NK-92 treated with Interleukin-12 subunit alpha and Interleukin-12 subunit beta, amount 100 ng/mL, for 24 hours (cell line): Measurements from ENCODE around the gene WDR81.
"Not testable (repeated sequence)": the region's sequence is repeated elsewhere in the genome, so short reads cannot be mapped to it uniquely, and the experiment has no call there.

ENCODE experiments used
- DNase-seq: peaks from one replicate; lab custom pipeline; 2025; lab: John Stamatoyannopoulos, UW

The WDR81 gene

DNA sequence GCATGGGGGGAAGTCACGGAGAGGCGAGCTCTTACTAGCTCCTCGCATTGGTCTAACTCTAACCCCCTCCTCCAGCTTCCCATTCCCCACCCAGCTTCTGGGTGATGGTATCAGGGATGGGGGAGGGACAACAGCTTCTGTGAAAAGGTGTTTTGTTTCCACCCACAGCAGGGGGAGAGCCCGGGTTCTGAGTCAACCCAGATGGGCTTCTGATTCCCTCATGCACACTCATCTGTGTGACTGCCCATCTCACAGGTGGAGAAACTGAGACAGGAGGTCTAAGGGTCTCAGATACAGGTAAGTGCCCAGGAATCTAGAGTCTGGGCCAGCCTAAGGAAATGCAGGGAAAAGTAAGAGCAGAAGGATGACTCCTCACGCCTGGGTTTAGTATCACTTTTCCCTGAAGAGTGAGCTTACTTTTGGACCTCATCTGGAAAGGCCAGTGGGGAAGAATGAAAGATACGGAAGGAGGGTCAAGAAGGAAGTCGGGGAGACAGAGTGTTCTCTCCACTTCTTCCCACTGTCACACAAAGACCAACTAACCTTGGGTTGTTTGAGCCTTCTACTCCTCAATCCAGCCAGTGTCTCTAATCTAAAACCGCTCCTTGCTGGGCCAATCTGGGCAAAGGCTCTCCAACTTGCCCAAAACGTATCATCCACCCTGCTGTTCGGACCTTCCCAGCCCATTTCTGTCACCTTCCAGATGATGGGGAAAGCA, 11.2 kb upstream of the WDR81 start:
- no peak for DNase-seq

DNA sequence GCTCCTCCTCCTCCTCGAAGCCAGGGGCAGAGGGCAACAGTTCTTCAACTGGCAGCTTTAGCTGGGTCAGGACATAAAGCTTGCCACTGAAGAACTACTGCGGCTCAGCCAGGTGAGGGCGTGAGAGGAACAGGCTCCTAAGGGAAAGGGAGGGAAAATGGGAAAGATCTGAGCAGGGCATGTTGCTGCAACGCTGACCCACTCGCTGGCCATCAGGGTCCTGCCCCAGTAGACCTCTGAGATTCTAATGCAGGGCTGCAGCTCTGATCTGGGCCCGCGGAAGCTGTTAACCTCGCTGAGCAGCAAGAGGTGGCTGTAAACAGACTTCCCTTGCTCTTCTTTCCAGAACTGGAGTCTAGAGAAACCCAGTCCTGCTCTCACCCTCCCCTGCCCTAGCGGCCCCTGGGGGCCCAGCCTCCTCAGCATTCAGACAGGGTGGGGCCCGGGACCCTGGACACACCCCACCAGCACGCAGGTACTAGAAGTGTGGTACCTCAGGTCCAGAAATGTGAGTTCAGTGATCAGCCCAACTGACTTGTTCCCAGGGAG, 10.6 kb upstream of the WDR81 start:
- DNase-seq = no peak

DNA sequence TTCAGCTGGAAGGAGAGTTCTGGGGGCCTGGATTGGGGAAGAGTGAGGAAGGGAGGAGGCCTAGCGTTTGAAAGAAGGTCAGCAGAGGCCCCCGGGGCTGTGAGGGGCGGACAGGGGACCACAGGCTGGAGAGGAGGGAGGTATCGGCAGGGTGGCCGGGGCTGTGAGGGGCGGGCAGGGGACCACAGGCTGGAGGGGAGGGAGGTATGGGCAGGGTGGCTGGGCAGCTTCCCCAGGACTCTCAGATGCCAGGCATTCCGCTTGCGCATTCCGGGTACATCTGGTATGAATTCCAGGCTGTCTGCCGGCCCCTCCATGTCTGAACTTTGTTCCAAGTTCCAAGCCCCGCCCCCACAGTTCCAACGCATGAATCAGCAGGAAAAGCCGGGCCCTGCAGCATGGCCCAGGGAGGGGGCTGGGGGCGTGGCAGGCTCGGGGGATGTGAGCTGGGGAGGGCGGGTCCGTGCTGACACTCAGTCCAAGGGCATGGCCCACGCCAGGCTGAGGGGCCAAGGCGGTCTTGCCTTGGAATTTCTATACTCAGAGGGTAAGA, 10.0 kb upstream of the WDR81 start:
- no peak for DNase-seq

DNA sequence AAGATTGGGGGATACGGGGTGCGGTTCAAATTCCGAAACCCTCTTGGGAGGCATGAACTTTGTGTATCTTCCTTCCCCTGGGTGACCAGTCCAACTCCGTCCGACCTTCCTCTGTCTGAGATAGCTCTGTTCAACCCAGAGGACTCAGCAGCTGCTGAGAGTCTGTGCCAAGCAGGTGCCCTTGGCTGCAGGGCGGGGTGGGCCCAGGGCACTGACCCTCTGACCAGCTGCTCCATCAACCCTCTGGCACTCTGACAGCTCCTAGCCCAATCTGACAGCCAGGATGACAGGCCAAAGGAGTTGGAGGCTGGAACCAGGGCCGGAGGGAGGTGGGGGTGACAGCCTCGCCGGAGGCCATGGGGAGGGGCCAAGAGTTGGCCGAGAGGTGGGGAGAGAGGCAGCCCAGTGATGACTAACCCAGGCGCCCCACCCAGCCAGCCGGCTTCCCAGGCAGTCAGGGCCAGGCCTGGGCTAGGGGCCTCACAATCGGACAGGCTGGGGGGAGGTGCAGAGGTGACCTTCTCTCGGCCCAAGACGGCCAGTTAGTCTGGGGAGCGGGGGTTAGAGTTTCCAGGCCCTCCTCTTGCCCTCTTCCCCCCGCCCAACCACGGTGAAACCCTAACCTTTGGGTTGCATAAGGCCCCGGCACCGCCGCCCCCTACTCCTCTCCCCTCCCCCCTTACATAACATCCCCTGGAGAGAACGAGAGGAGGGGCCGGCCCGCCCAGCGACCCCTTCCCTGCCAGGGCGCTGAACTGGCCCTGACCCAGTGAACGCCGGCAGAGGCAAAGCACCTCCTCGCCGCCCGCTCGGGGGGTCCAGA, 9.3 kb upstream of the WDR81 start:
- no peak for DNase-seq

DNA sequence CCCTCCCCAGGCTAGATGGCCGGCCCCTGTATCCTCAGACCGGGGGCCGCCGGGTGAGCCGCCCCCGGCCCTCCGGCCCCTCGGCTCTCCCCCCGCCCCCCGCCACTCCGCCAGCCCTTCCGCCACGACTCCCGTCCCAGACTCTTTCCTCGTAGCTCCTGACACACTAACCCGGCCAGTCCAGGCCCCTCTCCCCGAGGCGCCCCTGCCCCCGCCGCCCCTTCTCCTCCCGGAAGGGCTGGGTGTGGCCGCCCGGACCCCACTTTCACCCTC, 8.8 kb upstream of the WDR81 start:
- DNase-seq = no peak

DNA sequence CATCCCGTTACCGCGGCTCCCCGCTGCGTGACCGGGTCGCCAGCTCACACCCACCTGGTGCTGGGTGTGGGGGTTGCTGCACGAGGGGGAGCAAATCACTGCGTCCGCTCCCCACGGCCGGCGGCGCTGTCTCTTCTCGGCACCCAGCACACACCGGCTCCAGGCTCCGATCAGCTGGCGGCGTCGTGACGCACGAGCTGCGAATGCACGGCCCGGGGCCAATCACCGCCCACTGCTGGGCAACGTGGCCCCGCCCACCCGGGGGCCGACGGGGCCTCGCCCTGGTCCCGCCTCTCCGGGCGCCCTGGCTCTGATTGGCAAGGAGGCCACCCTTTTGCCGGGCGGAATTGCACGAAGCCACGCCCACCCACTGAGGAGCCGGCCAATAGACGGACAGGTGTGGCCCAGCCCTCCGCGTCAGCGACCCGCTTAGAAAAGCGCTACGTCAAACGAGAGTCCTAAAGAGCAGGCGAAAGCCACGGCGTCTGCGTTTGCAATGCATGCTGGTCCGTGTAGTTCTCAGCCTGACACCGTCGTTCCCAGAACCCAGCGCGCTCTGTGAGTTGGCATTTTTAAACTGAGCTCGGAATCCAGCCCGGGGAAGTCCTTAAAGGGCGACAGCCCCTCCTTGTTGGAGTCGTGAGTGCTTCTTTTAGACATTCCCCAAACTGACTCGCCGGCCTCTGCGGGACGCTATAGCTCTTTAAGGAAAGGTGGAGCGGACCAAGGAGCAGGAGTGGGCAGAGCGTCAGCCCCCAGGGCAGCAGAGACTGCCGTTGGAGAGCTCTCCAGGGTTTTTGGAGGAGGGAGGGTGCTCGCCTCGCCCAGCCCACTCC, 8.2 kb upstream of the WDR81 start:
- DNase-seq = peak; percentile 96

DNA sequence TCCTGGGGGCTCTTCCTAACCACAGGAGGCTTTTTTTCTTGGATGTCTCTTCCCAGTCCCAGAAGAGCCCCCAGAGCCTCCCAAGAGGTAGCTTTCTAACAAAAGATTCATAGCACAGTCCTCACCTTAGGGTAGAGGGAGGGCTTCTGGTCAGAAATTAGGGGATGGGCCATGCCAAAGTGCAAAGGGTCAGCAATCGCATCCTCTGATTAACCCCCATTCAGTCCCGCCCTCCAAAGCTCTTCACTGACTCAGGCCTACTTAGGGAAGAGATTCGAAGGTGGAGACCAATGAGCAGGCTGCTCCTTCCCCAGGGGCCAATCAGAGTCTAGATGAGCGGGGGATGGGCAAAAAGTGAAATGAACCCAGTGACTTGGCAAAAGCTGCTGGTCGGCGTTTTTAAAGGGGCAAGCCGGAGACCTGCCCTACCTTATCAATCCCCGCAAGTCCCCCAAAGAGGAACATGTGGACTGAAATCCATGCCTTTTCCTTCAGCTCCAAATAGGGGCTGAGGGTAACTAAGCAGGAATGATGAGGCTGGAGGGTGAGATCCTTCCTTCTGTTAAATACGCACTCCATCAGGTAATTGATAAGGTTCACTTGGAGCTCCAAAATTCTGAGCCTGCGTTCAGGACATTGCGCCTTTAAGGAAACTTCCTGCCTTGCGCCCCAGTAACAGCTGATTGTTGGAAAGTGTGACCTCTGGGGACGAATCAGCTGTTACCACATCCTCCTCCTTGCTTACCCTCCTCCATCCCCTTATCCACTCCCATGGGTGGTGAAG, 7.4 kb upstream of the WDR81 start:
- peak; percentile 81 for DNase-seq

DNA sequence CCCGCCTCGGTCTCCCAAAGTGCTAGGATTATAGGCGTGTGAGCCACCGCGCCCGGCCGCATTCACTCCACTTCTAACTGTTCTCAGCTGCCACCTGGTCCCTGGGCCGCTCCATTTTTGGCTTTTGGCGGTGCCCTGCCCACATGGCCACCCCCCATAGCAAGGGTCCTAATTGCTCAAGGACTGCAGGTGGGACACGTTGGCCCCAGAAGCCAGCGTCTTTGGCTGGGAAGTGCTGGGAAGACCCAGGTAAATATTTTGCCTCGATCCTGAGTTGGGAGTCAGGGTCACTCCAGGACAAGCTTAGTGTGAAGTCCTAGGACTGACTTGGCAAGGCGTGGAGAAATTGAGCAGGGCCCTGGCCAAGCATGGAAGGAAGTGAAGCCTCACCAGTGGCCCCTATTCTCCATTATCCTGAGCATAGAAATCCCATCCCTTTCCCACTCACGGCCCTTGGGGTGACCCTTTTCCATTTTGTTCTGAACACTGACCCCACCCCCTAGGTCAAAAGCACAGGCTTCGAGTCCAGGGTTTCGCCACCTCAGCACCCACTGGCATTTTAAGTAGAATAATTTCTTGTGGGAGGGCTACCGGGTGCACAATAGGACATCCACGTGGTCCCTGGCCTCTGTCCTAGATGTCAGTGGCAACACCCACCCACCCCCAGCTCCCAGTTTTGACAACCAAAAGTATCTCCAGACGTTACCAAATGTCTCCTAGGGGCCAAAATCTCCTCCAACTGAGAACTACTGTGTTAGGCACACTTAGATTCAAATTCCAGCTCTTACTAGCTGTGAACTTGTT, 5.9 kb upstream of the WDR81 start:
- DNase-seq = no peak

DNA sequence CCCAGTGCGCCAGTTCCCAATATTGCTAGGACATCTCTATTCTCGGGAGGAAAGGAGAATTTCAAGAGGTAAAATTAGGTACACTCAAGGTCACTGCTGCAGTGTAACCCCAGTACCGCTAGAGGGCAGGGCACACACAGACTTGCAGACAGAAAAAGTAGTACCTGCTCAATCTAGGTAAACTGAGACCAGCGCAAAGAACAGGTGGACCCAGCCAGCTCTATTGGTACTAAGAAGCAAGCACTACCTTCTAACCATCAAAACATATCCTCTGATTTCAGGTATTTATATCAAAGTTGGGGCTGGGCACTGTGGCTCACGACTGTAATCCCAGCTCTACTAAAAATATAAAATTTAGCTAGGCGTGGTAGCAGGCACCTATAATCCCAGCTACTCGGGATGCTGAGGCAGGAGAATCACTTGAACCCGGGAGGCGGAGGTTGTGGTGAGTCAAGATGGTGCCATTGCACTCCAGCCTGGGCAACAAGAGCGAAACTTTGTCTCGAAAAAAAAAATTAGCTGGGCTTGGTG, 3.6 kb upstream of the WDR81 start:
- peak; percentile 16 for DNase-seq

DNA sequence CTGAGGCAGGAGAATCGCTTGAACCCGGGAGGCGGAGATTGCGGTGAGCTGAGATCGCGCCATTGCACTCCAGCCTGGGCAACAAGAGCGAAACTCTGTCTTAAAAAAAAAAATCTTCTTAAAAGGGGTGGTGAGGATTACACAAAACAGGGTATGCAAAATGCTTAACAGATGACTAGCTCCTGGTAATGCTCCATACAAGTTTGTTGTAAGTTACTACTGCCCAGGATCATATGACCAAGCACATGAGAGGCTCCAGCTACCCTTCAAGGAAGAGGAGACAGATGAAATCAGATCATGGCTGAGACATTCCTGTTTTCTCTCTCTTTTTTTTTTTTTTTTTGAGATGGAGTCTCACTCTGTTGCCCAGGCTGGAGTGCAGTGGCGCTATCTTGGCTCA, 2.5 kb upstream of the WDR81 start:
- not testable (repeated sequence) for DNase-seq

DNA sequence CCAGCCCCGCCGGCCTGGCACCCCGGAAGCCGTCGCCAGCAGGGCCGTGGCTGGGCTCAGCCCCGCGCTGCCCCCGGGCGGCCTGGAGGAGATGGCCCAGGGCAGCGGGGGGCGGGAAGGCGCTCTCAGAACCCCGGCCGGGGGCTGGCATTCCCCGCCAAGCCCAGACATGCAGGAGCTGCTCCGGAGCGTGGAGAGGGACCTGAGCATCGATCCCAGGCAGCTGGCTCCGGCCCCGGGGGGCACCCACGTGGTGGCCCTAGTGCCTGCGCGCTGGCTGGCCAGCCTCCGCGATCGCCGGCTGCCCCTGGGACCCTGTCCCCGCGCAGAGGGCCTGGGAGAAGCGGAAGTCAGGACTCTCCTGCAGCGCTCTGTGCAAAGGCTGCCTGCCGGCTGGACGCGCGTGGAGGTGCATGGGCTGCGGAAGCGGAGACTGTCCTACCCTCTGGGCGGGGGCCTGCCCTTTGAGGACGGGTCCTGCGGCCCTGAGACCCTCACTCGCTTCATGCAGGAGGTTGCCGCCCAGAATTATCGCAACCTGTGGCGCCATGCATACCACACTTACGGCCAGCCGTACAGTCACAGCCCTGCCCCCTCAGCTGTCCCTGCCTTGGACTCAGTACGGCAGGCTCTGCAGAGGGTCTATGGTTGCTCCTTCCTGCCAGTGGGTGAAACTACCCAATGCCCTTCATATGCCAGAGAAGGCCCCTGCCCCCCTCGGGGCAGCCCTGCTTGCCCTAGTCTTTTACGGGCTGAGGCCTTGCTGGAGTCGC, 551 bp downstream of the WDR81 start:
- DNase-seq = no peak

DNA sequence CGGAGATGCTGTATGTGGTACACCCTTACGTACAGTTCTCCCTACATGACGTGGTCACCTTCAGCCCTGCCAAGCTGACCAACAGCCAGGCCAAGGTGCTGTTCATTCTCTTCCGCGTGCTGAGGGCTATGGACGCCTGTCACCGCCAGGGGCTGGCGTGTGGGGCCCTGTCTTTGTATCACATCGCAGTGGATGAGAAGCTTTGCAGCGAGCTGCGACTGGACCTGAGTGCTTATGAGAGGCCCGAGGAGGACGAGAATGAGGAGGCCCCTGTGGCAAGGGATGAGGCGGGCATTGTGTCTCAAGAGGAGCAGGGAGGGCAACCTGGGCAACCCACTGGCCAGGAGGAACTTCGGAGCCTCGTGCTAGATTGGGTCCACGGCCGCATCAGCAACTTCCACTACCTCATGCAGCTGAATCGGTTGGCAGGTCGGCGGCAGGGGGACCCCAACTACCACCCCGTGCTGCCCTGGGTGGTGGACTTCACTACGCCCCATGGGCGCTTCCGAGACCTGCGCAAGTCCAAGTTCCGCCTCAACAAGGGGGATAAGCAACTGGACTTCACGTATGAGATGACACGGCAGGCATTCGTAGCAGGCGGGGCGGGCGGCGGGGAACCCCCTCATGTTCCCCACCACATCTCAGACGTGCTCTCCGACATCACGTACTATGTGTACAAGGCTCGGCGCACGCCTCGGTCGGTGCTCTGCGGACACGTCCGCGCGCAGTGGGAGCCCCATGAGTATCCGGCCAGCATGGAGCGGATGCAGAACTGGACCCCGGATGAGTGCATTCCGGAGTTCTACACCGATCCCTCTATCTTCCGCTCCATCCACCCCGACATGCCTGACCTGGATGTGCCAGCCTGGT, 1.4 kb downstream of the WDR81 start:
- DNase-seq = no peak

DNA sequence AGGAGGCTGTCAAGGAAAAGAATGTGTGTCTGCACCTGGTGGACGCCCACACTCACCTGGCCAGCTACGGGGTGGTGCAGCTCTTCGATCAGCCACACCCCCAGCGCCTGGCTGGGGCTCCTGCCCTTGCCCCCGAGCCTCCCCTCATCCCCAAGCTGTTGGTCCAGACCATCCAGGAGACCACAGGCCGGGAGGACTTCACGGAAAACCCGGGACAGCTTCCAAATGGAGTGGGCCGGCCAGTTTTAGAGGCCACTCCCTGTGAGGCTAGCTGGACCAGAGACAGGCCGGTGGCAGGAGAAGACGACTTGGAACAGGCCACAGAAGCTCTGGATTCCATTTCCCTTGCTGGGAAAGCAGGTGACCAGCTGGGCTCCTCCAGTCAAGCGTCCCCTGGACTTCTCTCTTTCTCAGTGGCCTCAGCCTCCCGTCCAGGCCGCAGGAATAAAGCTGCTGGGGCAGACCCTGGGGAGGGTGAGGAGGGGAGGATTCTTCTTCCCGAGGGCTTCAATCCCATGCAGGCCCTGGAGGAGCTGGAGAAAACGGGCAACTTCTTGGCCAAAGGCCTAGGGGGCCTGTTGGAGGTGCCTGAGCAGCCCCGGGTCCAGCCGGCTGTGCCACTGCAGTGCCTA, 2.2 kb downstream of the WDR81 start:
- DNase-seq = no peak

DNA sequence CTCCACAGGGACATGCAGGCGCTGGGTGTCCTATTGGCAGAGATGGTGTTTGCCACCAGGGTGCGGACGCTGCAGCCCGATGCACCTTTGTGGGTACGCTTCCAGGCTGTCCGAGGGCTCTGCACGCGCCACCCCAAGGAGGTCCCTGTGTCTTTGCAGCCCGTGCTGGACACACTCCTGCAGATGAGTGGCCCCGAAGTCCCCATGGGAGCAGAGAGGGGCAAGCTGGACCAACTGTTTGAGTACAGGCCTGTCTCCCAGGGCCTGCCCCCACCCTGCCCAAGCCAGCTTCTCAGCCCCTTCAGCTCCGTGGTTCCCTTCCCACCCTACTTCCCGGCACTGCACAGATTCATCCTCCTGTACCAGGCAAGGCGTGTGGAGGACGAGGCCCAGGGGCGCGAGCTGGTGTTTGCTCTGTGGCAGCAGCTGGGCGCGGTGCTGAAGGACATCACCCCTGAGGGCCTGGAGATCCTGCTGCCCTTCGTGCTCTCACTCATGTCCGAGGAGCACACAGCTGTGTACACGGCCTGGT, 2.8 kb downstream of the WDR81 start:
- no peak for DNase-seq

DNA sequence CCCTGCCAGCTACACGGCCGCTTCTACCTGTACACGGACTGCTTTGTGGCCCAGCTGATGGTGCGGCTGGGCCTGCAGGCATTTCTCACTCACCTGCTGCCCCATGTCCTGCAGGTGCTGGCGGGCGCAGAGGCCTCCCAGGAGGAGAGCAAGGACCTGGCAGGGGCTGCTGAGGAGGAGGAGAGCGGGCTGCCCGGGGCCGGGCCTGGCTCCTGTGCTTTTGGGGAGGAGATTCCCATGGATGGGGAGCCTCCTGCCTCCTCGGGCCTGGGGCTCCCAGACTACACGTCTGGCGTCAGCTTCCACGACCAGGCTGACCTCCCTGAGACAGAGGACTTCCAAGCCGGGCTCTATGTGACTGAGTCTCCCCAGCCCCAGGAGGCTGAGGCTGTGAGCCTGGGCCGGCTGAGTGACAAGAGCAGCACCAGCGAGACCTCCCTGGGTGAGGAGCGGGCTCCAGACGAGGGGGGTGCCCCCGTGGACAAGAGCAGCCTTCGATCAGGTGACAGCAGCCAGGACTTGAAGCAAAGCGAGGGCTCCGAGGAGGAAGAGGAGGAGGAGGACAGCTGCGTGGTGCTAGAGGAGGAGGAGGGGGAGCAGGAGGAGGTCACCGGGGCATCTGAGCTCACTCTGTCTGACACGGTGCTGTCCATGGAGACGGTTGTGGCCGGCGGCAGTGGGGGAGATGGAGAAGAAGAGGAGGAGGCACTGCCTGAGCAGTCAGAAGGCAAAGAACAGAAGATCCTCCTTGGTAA, 3.5 kb downstream of the WDR81 start:
- no peak for DNase-seq

DNA sequence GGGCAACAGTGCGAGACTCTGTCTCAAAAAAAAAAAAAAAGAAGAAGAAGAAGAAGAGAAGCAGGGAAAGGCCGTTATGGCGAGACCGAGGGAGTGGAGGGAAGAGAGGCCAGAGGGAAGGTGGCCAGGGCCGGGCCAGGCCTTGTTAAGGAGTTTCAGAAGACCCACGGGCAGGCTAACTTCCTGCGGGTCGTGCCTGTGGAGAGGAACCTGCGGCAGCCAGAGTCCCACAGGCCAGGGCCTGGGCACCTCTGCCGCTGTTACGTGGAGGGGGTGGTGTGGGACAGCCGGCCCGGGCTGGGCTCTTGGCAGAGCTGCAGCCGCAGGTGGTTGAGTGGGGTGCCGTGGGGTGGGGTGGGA, 5.4 kb downstream of the WDR81 start:
- DNase-seq = no peak
